GM12891 (cell line): Measurements from ENCODE around the gene ATP5PO.

Source experiments
- DNase-seq: peaks from one replicate; pipeline ENCODE4 v3.0.0; 2011; ENCODE audit warnings: low spot score; ENCODE audit not compliant: insufficient read length
- FAIRE-seq: peaks from 2 replicates; lab custom pipeline; 2011; peaks lifted over from hg19 to GRCh38; lab: Jason Lieb, UNC
- PAX5 ChIP-seq: IDR thresholded peaks from 2 replicates; pipeline ENCODE4 v1.6.1; 2011; ENCODE audit warnings: low read length, moderate library complexity, mild to moderate bottlenecking; ENCODE audit not compliant: insufficient read depth, severe bottlenecking
- POLR2A ChIP-seq: IDR thresholded peaks from 2 replicates; pipeline ENCODE4 v1.6.1; 2011; ENCODE audit warnings: low read depth, low read length, control low read depth
- POLR2AphosphoS5 ChIP-seq: IDR thresholded peaks from 2 replicates; pipeline ENCODE4 v1.6.1; 2011; ENCODE audit warnings: low read depth, low read length, control low read depth
- POU2F2 ChIP-seq: IDR thresholded peaks from 2 replicates; pipeline ENCODE4 v1.6.1; 2011; ENCODE audit warnings: low read depth, mild to moderate bottlenecking, control low read depth, low read length, moderate library complexity
- SPI1 ChIP-seq: IDR thresholded peaks from 2 replicates; pipeline ENCODE4 v1.6.1; 2011; ENCODE audit warnings: low read depth, low read length, control low read depth
- TAF1 ChIP-seq: IDR thresholded peaks from 2 replicates; pipeline ENCODE4 v1.6.1; 2011; ENCODE audit warnings: low read depth, low read length, control low read depth

Gene ATP5PO

GRCh38 chr21:33858667-33859372, 56.8 kb downstream of the ATP5PO start:
- FAIRE-seq, result no peak
- TF ChIP-seq POLR2A (no peak), TAF1 (no peak), SPI1 (no peak), POLR2AphosphoS5 (no peak), POU2F2 (no peak), PAX5 (no peak)
- DNase-seq, result no peak

- FAIRE-seq, result no peak
- DNase-seq, result no peak
- TF ChIP-seq POLR2A, result no peak
- TF ChIP-seq POU2F2, result no peak
- TF ChIP-seq TAF1, result no peak
- no peak for TF ChIP-seq PAX5
- TF ChIP-seq SPI1, result no peak
- TF ChIP-seq POLR2AphosphoS5, result no peak
Observed at GRCh38 chr21:33857846-33858666, 57.5 kb downstream of the ATP5PO start.

- no peak for TF ChIP-seq PAX5
- no peak for TF ChIP-seq SPI1
- no peak for TF ChIP-seq TAF1
- no peak for TF ChIP-seq POLR2AphosphoS5
- no peak for TF ChIP-seq POU2F2
- no peak for TF ChIP-seq POLR2A
- DNase-seq, result no peak
- FAIRE-seq, result no peak
Observed at GRCh38 chr21:33856893-33857527, 58.6 kb downstream of the ATP5PO start.

GRCh38 chr21:33855190-33855589, 60.4 kb downstream of the ATP5PO start:
- TF ChIP-seq PAX5, result no peak
- no peak for TF ChIP-seq TAF1
- no peak for TF ChIP-seq POLR2A
- TF ChIP-seq POLR2AphosphoS5, result no peak
- TF ChIP-seq SPI1, result no peak
- FAIRE-seq (no peak), DNase-seq (no peak)

GRCh38 chr21:33854604-33855003, 61.0 kb downstream of the ATP5PO start:
- TF ChIP-seq PAX5 (no peak), POLR2AphosphoS5 (no peak), POLR2A (no peak), SPI1 (no peak), POU2F2 (no peak), TAF1 (no peak)
- DNase-seq (no peak), FAIRE-seq (no peak)
